Panc1 (cell line): Measurements from ENCODE around the gene POLR3A. TPM values are rescaled to one million over a fixed set of nuclear protein-coding genes. Genes with fewer than 3 reads are reported as not detected.

Source experiments
- ATAC-seq: fragments of 200-7000 bp; cut with Tn5 transposase; 2 replicates; pipeline ENCODE4 v1.9.1; 2020; ENCODE audit warnings: mild to moderate bottlenecking, moderate library complexity
- BruUV-seq: library from RNA; stranded (reverse); fragments of 400-500 nt; replicated peaks from 2 replicates; lab custom pipeline; 2021; lab: Mats Ljungman, UMichigan
- CTCF ChIA-PET: fragments of 300-600 bp; sonication (Branson Sonifier 250); formaldehyde crosslinking; loops from one replicate; lab custom pipeline; 2022; ENCODE audit warnings: antibody characterized with exemption; lab: Charles Lee
- POLR2A ChIA-PET: fragments of 300-600 bp; sonication (Branson Sonifier 250); formaldehyde crosslinking; loops from one replicate; lab custom pipeline; 2022; ENCODE audit warnings: antibody characterized with exemption; lab: Charles Lee
- DNase-seq: peaks from one replicate; pipeline ENCODE4 v3.0.0-alpha.2; 2010; ENCODE audit warnings: low read depth, low spot score
- H3K27ac ChIP-seq: 2 replicates; pipeline ENCODE4 v1.5.1; 2011; ENCODE audit warnings: mild to moderate bottlenecking, low read length, inconsistent platforms
- H3K27me3 ChIP-seq: fragments of 200-500 bp; sonication (Bioruptor generic); 2 replicates; pipeline ENCODE4 v1.6.0; 2014; ENCODE audit warnings: low read length, inconsistent platforms; ENCODE audit not compliant: control insufficient read depth, insufficient read depth
- H3K36me3 ChIP-seq: fragments of 200-500 bp; sonication (Bioruptor generic); 2 replicates; pipeline ENCODE4 v1.5.1; 2014; ENCODE audit warnings: inconsistent platforms, mild to moderate bottlenecking, low read length, moderate library complexity; ENCODE audit not compliant: control insufficient read depth, insufficient read depth
- H3K4me1 ChIP-seq: 2 replicates; pipeline ENCODE4 v1.5.1; 2011; ENCODE audit warnings: inconsistent platforms, mild to moderate bottlenecking, low read length, moderate library complexity; ENCODE audit not compliant: control insufficient read depth, insufficient read depth
- H3K4me3 ChIP-seq, 2 experiments: 2 replicates each; pipeline ENCODE4 v1.5.1; 2011 to 2012; ENCODE audit warnings: low read depth in 2 of 2, low read length in 2 of 2, mild to moderate bottlenecking in 2 of 2, inconsistent platforms in 1 of 2, moderate library complexity in 1 of 2
- H3K9me3 ChIP-seq: fragments of 200-500 bp; sonication (Bioruptor generic); 2 replicates; pipeline ENCODE4 v1.5.1; 2014; ENCODE audit warnings: low read depth, mild to moderate bottlenecking, inconsistent platforms, low read length, moderate library complexity; ENCODE audit not compliant: control insufficient read depth, insufficient read depth
- CTCF ChIP-seq: fragments of 450-650 bp; IDR thresholded peaks from 2 replicates; pipeline ENCODE4 v1.5.1; 2017; ENCODE audit warnings: mild to moderate bottlenecking
- POLR2AphosphoS5 ChIP-seq: IDR thresholded peaks from 2 replicates; pipeline ENCODE4 v1.6.1; 2012; ENCODE audit warnings: mild to moderate bottlenecking, low read depth, low read length, moderate library complexity
- REST ChIP-seq, 2 experiments: IDR thresholded peaks; 2 replicates each; pipeline ENCODE4 v1.6.1; 2011 to 2012; ENCODE audit warnings: low read depth in 2 of 2, control low read depth in 1 of 2, low read length in 1 of 2, mild to moderate bottlenecking in 1 of 2, moderate library complexity in 1 of 2; ENCODE audit not compliant: insufficient read depth in 1 of 2
- SIN3A ChIP-seq: IDR thresholded peaks from 2 replicates; pipeline ENCODE4 v1.6.1; 2012; ENCODE audit warnings: low read depth, mild to moderate bottlenecking, low read length, moderate library complexity, borderline replicate concordance; ENCODE audit not compliant: insufficient read depth
- TCF7L2 ChIP-seq: IDR thresholded peaks from 2 replicates; pipeline ENCODE4 v1.6.1; 2011; ENCODE audit warnings: mild to moderate bottlenecking, low read depth, low read length, inconsistent platforms
- in situ Hi-C: cut with HindIII; loops from 2 replicates; pipeline ENCODE4 v1.10.0; 2016; ENCODE audit warnings: low sequenced_read_pairs, low pct_unique_long_range_greater_than_20kb
- intact Hi-C: fragments of 100-400 bp; cut with micrococcal nuclease; formaldehyde crosslinking; loops from one replicate; pipeline ENCODE4 v1.10.0; 2022; ENCODE audit not compliant: unreplicated experiment
- total RNA-seq: library from RNA; stranded (reverse); gene quantifications from one replicate; pipeline ENCODE4 v1.2.1, GENCODE V29; 2021; ENCODE audit not compliant: unreplicated experiment

The POLR3A gene
- total RNA-seq, 1 experiment from 2014 or later: 26.3 TPM

GRCh38 chr10:78007172-78007571 is 22.1 kb downstream of the POLR3A start:
- ChIA-PET POLR2A (no interaction called here), CTCF (interaction anchor here (0.6 kb wide), 1 partner anchor 10 kb away, joined by 7 read pairs; no protein-coding TSS in a partner anchor)
- Histone ChIP-seq H3K9me3 (no peaks in the 10 kb centered on the region), H3K27me3 (no peaks in the 10 kb centered on the region), H3K4me3 (no peak overlapping the region), H3K4me1 (no peaks in the 10 kb centered on the region), H3K36me3 (peaks cover 53% of the 10 kb centered on the region), H3K27ac (no peak overlapping the region)
- in situ Hi-C loops: no loop called here
- TF ChIP-seq REST (IDR thresholded peaks at IDR 0.05; ENCODE audit: insufficient read depth in 1 of 2, low read depth in 2 of 2, low read length in 1 of 2): no peak
- no peak for TF ChIP-seq CTCF
- no peak for TF ChIP-seq SIN3A
- no peak for TF ChIP-seq POLR2AphosphoS5
- TF ChIP-seq TCF7L2: no peak
- DNase-seq: no peak
- ATAC-seq: peak; percentile 69; the same call in 1 of the 2 replicates
- no TSS peak for BruUV-seq
- intact Hi-C loops: no loop called here

GRCh38 chr10:78004215-78005026 is 24.9 kb downstream of the POLR3A start:
- in situ Hi-C loops: no loop called here
- ChIA-PET CTCF (no interaction called here), POLR2A (interaction anchor here (0.5 kb wide), 1 partner anchor 1391 kb away, joined by 3 read pairs; no protein-coding TSS in a partner anchor)
- DNase-seq: no peak
- no TSS peak for BruUV-seq
- peak; percentile 36 for ATAC-seq
- H3K9me3 ChIP-seq: no peaks in the 10 kb centered on the region
- H3K4me3 ChIP-seq: no peak overlapping the region
- H3K36me3 ChIP-seq: peaks cover 45% of the 10 kb centered on the region
- H3K27ac ChIP-seq: no peak overlapping the region
- intact Hi-C loops: no loop called here
- no peaks in the 10 kb centered on the region for H3K27me3 ChIP-seq
- TF ChIP-seq REST (IDR thresholded peaks at IDR 0.05; ENCODE audit: insufficient read depth in 1 of 2, low read depth in 2 of 2, low read length in 1 of 2) (no peak), SIN3A (no peak), POLR2AphosphoS5 (no peak), CTCF (no peak; the same call in 1 of the 2 replicates), TCF7L2 (no peak)
- no peaks in the 10 kb centered on the region for H3K4me1 ChIP-seq
